ENCODE data around the gene OPCML.
A peak's percentile ranks its signal among the peaks of the same experiment; 100 is the strongest.

The OPCML gene

GRCh38 chr11:132981131-132981956 is 551.0 kb downstream of the OPCML start:
- DNase-seq (ENCODE audit: low spot score), result no peak

- DNase-seq (ENCODE audit: low spot score), result no peak
Measured at GRCh38 chr11:132980670-132981069, 551.6 kb downstream of the OPCML start.

GRCh38 chr11:132977746-132978145 is 554.6 kb downstream of the OPCML start:
- no peak for DNase-seq (ENCODE audit: low spot score)

GRCh38 chr11:132977241-132977640 is 555.1 kb downstream of the OPCML start:
- DNase-seq (ENCODE audit: low spot score), result no peak

- no peak for DNase-seq (ENCODE audit: low spot score)
Measured at GRCh38 chr11:132976115-132976514, 556.2 kb downstream of the OPCML start.

- DNase-seq (ENCODE audit: low spot score), result no peak
Measured at GRCh38 chr11:132973686-132974085, 558.6 kb downstream of the OPCML start.

- no peak for DNase-seq (ENCODE audit: low spot score)
Measured at GRCh38 chr11:132972565-132972964, 559.7 kb downstream of the OPCML start.

GRCh38 chr11:132971351-132971750 is 561.0 kb downstream of the OPCML start:
- no peak for DNase-seq (ENCODE audit: low spot score)

GRCh38 chr11:132969892-132970291 is 562.4 kb downstream of the OPCML start:
- no peak for DNase-seq (ENCODE audit: low spot score)

GRCh38 chr11:132962041-132962440 is 570.3 kb downstream of the OPCML start:
- peak; percentile 95 for DNase-seq (ENCODE audit: low spot score)

GRCh38 chr11:132961453-132961852 is 570.8 kb downstream of the OPCML start:
- DNase-seq (ENCODE audit: low spot score), result no peak

- DNase-seq (ENCODE audit: low spot score), result no peak
Measured at GRCh38 chr11:132960273-132961078, 571.8 kb downstream of the OPCML start.

GRCh38 chr11:132959693-132960092 is 572.6 kb downstream of the OPCML start:
- DNase-seq (ENCODE audit: low spot score), result no peak

GRCh38 chr11:132957881-132958280 is 574.4 kb downstream of the OPCML start:
- DNase-seq (ENCODE audit: low spot score), result no peak

GRCh38 chr11:132948252-132948651 is 584.0 kb downstream of the OPCML start:
- no peak for DNase-seq (ENCODE audit: low spot score)

GRCh38 chr11:132944569-132944944 is 587.7 kb downstream of the OPCML start:
- DNase-seq (ENCODE audit: low spot score), result no peak

GRCh38 chr11:132943706-132944568 is 588.4 kb downstream of the OPCML start:
- peak; percentile 73 for DNase-seq (ENCODE audit: low spot score)

- DNase-seq (ENCODE audit: low spot score), result no peak
Measured at GRCh38 chr11:132943357-132943705, 589.0 kb downstream of the OPCML start.

- peak; percentile 35 for DNase-seq (ENCODE audit: low spot score)
Measured at GRCh38 chr11:132942611-132943356, 589.5 kb downstream of the OPCML start.

GRCh38 chr11:132941761-132942160 is 590.5 kb downstream of the OPCML start:
- DNase-seq (ENCODE audit: low spot score), result no peak

- DNase-seq (ENCODE audit: low spot score), result peak; percentile 57
Measured at GRCh38 chr11:132941024-132941646, 591.2 kb downstream of the OPCML start.
